Immature natural killer cell (primary cell): ENCODE data around the gene HAUS5. TPM values are rescaled to one million over a fixed set of nuclear protein-coding genes. Genes with fewer than 3 reads are reported as not detected.
"Not testable (repeated sequence)": the region's sequence is repeated elsewhere in the genome, so short reads cannot be mapped to it uniquely, and the experiment has no call there.

Experiments used
- DNase-seq, 3 donors: peaks; one replicate each; pipeline ENCODE4 v3.0.0; 2022; ENCODE audit warnings: mixed read lengths in 1 of 3
- H3K27ac Mint-ChIP-seq, 6 donors: one replicate each; pipeline ENCODE4 v1.8.0; 2020; ENCODE audit warnings: mixed read lengths in 6 of 6, mild to moderate bottlenecking in 5 of 6, inconsistent platforms in 4 of 6, moderate library complexity in 3 of 6
- H3K27me3 Mint-ChIP-seq, 3 donors: one replicate each; pipeline ENCODE4 v1.8.0; 2020 to 2021; ENCODE audit warnings: low read depth in 3 of 3, mild to moderate bottlenecking in 3 of 3, mixed read lengths in 3 of 3, moderate library complexity in 3 of 3, inconsistent platforms in 1 of 3
- H3K36me3 Mint-ChIP-seq, 3 donors: one replicate each; pipeline ENCODE4 v1.8.0; 2020; ENCODE audit warnings: mixed read lengths in 3 of 3, inconsistent platforms in 2 of 3, mild to moderate bottlenecking in 2 of 3
- H3K4me1 Mint-ChIP-seq, 2 donors: one replicate each; pipeline ENCODE4 v1.8.0; 2020; ENCODE audit warnings: inconsistent platforms in 2 of 2, mild to moderate bottlenecking in 2 of 2, mixed read lengths in 2 of 2, moderate library complexity in 1 of 2
- H3K4me3 Mint-ChIP-seq, 5 donors: one replicate each; pipeline ENCODE4 v1.8.0; 2020; ENCODE audit warnings: mild to moderate bottlenecking in 5 of 5, mixed read lengths in 5 of 5, inconsistent platforms in 3 of 5, moderate library complexity in 3 of 5
- H3K9me3 Mint-ChIP-seq, 6 donors: one replicate each; pipeline ENCODE4 v1.8.0; 2020; ENCODE audit warnings: mild to moderate bottlenecking in 6 of 6, mixed read lengths in 6 of 6, inconsistent platforms in 4 of 6, moderate library complexity in 3 of 6
- polyA plus RNA-seq, 3 donors: library from polyadenylated mRNA; unstranded; fragments of 300-500 nt; fragmentation: Illumina TruSeq; gene quantifications; one replicate each; pipeline ENCODE4 v1.2.3, GENCODE V29; 2021

Gene HAUS5
- polyA plus RNA-seq, 3 donors from 2014 or later: 0.98 to 7.5 (median 6.0) TPM

DNA sequence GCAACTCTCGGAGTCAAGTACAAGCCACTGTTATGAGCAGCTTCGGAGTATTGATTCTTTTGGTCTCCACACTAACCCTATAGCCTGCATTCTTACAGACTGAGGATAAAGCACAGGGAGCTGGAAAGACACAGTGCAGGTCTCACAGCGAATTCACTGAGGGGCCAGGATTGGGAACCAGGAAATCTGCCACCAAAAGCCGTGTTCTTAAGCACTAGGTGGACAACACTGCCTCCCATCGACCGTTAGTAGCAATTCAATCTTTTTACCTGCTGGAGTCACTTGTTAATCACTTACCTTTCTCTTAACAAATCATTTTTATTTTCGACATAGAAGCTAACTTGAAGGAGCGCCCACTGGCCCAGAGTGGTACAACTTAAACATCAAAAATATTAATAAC, 20.3 kb upstream of the HAUS5 start:
- Mint-ChIP-seq H3K9me3 (no peaks in the 10 kb centered on the region), H3K27ac (no peak overlapping the region), H3K36me3 (no peaks in the 10 kb centered on the region), H3K4me1 (no peaks in the 10 kb centered on the region), H3K27me3 (peaks cover 2 to 4% (median 2%) of the 10 kb centered on the region in 3 donors), H3K4me3 (no peak overlapping the region)
- peak in 2 of 3 donors; percentile 12 to 23 for DNase-seq

DNA sequence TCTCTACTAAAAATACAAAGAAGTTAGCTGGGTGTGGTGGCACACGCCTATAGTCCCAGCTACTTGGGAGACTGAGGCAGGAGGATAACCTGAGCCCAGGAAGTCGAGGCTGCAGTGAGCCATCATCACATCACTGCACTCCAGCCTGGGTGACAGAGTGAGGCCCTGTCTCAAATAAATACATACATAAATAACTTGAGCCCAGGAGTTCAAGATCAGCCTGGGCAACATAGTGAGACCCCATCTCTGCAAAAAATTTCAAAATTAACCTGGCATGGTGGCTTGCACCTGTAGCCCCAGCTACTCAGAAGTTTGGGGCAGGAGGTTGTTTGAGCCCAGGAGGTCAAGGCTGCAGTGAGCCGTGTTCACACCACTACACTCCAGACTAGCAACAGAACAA, 17.5 kb upstream of the HAUS5 start:
- not testable (repeated sequence) for H3K27ac Mint-ChIP-seq, H3K27me3 Mint-ChIP-seq, H3K4me3 Mint-ChIP-seq, H3K36me3 Mint-ChIP-seq, DNase-seq, H3K4me1 Mint-ChIP-seq, H3K9me3 Mint-ChIP-seq

DNA sequence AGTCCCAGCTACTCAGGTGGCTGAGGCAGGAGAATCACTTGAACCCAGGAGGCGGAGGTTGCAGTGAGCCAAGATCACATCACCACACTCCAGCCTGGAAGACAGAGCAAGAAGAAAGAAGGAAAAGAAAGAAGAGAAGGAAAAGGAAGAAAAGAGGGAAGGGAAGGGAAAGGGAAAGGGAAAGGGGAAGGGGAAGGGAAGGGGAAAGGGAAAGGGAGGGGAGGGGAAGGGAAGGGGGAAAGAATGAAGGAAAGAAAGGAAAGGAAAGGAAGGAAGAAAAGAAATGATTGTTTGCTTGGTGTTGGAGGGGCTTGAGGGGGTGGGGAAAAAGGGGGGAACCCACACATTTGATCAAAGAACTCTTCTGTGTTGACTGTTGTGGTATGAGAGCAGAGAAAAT, 16.6 kb upstream of the HAUS5 start:
- no peak overlapping the region for H3K4me3 Mint-ChIP-seq
- H3K36me3 Mint-ChIP-seq: no peaks in the 10 kb centered on the region
- no peaks in the 10 kb centered on the region for H3K4me1 Mint-ChIP-seq
- H3K27me3 Mint-ChIP-seq: peaks cover 2 to 11% (median 6%) of the 10 kb centered on the region in 3 donors
- no peak overlapping the region for H3K27ac Mint-ChIP-seq
- DNase-seq: no peak
- H3K9me3 Mint-ChIP-seq: no peaks in the 10 kb centered on the region

DNA sequence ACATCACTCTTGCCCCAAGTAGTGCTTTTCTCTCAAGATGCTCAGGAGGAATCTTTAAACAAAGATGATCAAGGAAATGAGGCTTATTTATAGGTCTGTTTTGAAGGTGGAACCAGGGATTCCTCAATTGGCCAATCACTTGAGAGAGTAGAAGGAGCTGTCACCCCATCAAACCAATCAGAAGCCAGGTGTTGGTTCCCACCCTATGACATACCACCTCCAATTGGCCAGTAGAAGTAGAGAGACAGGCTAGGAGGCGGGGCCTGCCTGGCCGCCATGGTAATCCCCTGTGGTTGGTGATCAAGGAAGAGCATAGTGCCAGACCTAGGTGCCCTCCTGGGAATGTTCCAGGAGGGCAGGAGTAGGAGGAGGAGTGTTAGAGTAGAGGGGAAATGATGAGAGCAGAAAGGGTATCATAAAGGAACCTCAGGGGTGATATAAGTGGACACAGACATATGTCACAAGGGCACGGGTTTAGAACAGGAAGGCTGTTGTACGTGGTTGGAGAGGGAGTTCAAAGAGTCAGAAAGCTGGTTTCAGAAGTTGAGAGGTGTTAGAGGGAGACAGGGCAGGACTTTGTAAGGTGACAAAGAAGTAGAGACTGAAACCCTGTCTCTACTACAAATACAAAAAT, 16.1 kb upstream of the HAUS5 start:
- H3K9me3 Mint-ChIP-seq: no peaks in the 10 kb centered on the region
- no peaks in the 10 kb centered on the region for H3K36me3 Mint-ChIP-seq
- peak in 1 of 3 donors; percentile 12 for DNase-seq
- H3K27ac Mint-ChIP-seq: peak overlapping the region in 1 of 6 donors; percentile 6
- H3K4me1 Mint-ChIP-seq: no peaks in the 10 kb centered on the region
- H3K27me3 Mint-ChIP-seq: peaks cover 2 to 11% (median 6%) of the 10 kb centered on the region in 3 donors
- no peak overlapping the region for H3K4me3 Mint-ChIP-seq

DNA sequence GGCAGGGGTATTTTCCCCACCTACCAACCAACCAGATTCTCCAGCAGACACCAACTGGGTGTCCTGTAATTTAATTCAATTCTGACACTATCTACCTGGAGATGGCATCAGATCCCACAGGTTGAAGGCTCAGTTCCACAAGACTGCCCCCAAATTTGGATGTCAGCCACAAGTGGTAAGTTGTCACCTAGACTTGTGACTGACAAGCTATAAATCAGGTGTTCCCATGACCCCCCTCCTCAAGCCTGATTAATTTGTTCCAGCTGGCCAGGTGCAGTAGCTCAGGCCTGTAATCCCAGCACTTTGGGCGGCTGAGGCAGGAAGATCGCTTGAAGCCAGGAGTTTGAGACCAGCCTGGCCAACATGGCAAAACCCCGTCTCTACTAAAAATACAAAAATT, 10.6 kb upstream of the HAUS5 start:
- H3K36me3 Mint-ChIP-seq: peaks cover 0 to 4% (median 0%) of the 10 kb centered on the region in 3 donors
- no peak for DNase-seq
- no peak overlapping the region for H3K4me3 Mint-ChIP-seq
- no peaks in the 10 kb centered on the region for H3K9me3 Mint-ChIP-seq
- H3K27me3 Mint-ChIP-seq: peaks cover under 1 to 12% (median 9%) of the 10 kb centered on the region in 3 donors
- H3K4me1 Mint-ChIP-seq: no peaks in the 10 kb centered on the region
- H3K27ac Mint-ChIP-seq: no peak overlapping the region

DNA sequence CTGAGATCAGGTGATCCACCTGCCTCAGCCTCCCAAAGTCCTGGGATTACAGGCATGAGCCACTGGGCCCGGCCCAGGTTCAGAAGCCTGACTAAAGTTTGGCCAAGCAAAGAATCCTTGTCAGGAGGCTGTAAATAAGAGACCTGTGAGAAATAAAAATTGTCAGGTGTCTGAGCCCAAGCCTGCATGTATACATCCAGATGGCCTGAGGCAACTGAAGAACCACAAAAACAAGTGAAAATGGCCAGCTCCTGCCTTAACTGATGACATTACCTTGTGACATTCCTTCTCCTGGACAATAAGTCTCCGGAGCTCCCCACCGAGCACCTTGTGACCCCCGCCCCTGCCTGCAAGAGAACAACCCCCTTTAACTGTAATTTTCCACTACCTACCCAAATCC, 8.1 kb upstream of the HAUS5 start:
- not testable (repeated sequence) for H3K4me1 Mint-ChIP-seq, H3K4me3 Mint-ChIP-seq, DNase-seq, H3K36me3 Mint-ChIP-seq, H3K27ac Mint-ChIP-seq, H3K9me3 Mint-ChIP-seq
- peaks cover 1 to 10% (median 8%) of the 10 kb centered on the region in 3 donors for H3K27me3 Mint-ChIP-seq

DNA sequence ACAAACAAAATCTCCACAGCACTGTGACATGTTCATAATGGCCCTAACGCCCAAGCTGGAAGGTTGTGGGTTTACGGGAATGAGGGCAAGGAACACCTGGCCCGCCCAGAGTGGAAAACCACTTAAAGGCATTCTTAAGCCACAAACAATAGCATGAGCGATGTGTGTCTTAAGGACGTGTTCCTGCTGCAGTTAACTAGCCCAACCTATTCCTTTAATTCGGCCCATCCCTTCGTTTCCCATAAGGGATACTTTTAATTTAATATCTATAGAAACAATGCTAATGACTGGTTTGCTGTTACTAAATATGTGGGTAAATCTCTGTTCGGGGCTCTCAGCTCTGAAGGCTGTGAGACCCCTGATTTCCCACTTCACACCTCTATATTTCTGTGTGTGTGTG, 5.4 kb upstream of the HAUS5 start:
- H3K4me1 Mint-ChIP-seq, H3K27ac Mint-ChIP-seq, DNase-seq, H3K9me3 Mint-ChIP-seq, H3K36me3 Mint-ChIP-seq, H3K4me3 Mint-ChIP-seq, H3K27me3 Mint-ChIP-seq: not testable (repeated sequence)

DNA sequence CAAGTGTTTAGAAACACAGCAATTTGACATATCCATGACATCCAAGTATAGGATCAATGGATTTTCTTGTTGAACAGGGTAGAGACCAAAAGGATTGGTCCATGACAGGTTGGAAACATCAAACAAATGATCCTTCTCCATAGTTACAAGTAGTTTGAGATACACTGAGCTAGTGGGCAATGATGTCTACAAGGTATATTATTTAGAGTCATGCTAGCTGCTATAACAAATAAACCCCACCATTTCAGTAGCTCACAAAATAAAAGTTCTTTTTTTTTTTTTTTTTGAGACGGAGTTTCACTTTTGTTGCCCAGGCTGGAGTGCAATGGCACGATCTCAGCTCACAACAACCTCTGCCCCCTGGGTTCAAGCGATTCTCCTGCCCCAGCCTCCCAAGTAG, 4.9 kb upstream of the HAUS5 start:
- Mint-ChIP-seq H3K9me3 (peaks cover 0 to 6% (median 2%) of the 10 kb centered on the region in 6 donors), H3K36me3 (peaks cover 0 to 4% (median 0%) of the 10 kb centered on the region in 3 donors), H3K27me3 (peaks cover 6 to 9% (median 6%) of the 10 kb centered on the region in 3 donors), H3K27ac (no peak overlapping the region), H3K4me3 (no peak overlapping the region), H3K4me1 (peaks cover 7 to 11% of the 10 kb centered on the region in 2 donors)
- no peak for DNase-seq

DNA sequence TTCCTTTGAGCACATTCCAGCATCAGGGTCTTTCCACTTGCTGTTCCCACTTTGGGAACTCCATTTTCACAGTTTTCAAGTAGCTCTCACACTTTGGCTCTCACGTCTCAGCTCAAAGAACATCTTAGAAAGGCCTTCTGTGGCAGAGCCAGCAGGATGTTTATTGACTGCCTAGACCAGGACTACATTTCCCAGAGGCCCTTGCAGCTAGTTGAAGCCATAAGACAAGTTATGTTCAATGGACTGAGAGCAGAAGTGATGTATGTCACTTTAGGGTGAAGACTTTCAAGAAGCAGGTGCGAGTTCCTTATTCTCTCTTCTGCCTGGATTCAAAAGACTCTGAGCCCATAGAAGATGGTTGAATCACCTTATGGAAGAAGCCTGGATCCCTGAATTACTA, 4.3 kb upstream of the HAUS5 start:
- Mint-ChIP-seq H3K27me3 (peaks cover 6 to 7% (median 6%) of the 10 kb centered on the region in 3 donors), H3K36me3 (peaks cover 0 to 3% (median 0%) of the 10 kb centered on the region in 3 donors), H3K9me3 (peaks cover 0 to 6% (median 2%) of the 10 kb centered on the region in 6 donors), H3K4me3 (no peak overlapping the region), H3K27ac (no peak overlapping the region), H3K4me1 (peaks cover 12% of the 10 kb centered on the region in 2 donors)
- DNase-seq: no peak

DNA sequence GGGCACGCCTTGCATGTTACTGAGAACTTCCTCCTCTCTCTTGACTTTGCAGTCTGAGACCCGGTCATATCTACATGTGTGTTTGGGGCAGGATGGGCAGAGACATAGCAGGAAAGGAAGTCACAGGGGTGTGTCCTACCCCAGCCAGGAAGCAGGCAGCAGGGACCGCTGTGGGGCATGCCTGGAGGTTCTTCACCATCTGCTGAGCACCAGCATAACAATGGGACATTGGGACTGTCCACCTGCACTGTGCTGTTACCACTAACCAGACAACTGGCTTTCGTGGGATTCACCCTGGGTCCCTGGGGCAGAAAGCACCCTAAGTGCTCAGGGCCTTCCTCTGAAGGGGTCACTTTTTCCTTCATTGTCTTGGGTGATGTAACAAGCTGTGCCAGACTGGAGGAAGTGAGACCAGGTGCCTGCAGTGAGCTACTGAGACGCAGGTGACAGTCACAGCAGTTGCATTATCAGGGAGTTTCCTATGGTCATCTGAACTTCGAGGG, 2.6 kb upstream of the HAUS5 start:
- DNase-seq: no peak
- H3K4me3 Mint-ChIP-seq: no peak overlapping the region
- peaks cover 3 to 6% (median 6%) of the 10 kb centered on the region in 3 donors for H3K27me3 Mint-ChIP-seq

DNA sequence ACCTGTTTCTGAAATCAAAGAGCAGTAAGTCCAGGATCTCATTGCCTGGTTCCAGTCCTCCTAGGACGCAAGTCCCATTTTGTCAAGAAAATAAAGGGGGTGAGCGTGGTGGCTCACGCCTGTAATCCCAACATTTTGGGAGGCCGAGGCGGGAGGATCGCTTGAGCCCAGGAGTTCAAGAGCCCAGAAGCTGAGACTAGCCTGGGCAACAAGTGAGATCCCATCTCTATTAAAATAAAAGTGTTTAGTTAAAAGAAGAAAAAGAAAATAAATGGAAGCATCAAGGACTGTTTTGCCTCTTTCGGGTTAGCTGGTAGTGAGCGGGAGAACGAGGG, 344 bp upstream of the HAUS5 start:
- H3K4me3 Mint-ChIP-seq: peak overlapping the region; percentile 83 to 92 (median 87)
- peaks cover 3 to 6% (median 3%) of the 10 kb centered on the region in 3 donors for H3K27me3 Mint-ChIP-seq
- H3K27ac Mint-ChIP-seq: peak overlapping the region; percentile 64 to 89 (median 88)
- peaks cover 12 to 17% of the 10 kb centered on the region in 2 donors for H3K4me1 Mint-ChIP-seq
- peaks cover 5 to 8% (median 7%) of the 10 kb centered on the region in 3 donors for H3K36me3 Mint-ChIP-seq
- no peak for DNase-seq
- H3K9me3 Mint-ChIP-seq: peaks cover 0 to 6% (median 2%) of the 10 kb centered on the region in 6 donors

More for the DNA sequence above, 2.6 kb upstream of the HAUS5 start:
- Mint-ChIP-seq H3K27ac (no peak overlapping the region), H3K9me3 (peaks cover 0 to 6% (median 2%) of the 10 kb centered on the region in 6 donors), H3K4me1 (peaks cover 12 to 17% of the 10 kb centered on the region in 2 donors), H3K36me3 (peaks cover 0 to 4% (median 0%) of the 10 kb centered on the region in 3 donors)

DNA sequence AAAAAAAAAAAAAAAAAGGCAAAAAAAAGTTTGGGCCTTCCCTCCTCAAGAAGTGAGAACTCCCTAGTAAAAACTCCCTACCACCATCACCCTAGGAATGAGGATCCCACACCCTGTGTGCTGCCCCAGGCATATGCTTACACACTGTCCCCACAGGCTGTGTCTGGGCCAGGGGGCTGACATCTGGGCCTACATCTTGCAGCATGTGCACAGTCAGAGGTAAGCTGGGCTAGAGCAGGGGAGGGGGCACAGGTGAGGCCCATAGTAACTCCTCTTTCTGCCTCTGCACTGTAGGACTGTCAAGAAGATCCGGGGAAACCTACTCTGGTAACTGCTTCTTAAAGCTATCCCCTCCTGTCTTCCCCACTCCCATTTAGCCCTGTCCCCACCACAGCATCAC, 1.0 kb downstream of the HAUS5 start:
- Mint-ChIP-seq H3K9me3 (peaks cover 0 to under 1% (median 0%) of the 10 kb centered on the region in 6 donors), H3K36me3 (peaks cover 5 to 8% (median 7%) of the 10 kb centered on the region in 3 donors), H3K4me3 (peak overlapping the region; percentile 71 to 89 (median 86)), H3K4me1 (peaks cover 12 to 17% of the 10 kb centered on the region in 2 donors), H3K27ac (peak overlapping the region in 4 of 6 donors; percentile 79 to 88 (median 82)), H3K27me3 (peaks cover 3 to 6% (median 4%) of the 10 kb centered on the region in 3 donors)
- DNase-seq: no peak

DNA sequence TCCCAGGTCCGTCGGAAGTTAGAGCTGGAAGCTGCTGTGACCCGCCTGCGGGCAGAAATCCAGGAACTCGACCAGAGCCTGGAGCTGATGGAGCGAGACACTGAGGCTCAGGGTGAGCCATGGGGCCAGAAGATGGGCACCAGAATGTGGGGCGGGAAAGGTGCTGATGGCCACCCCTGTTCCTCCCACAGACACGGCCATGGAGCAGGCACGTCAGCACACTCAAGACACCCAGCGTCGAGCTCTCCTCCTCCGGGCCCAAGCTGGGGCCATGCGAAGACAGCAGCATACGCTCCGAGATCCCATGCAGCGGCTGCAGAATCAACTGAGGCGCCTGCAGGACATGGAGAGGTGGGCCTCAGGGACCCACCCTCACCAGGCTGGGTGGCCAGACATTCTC, 2.5 kb downstream of the HAUS5 start:
- Mint-ChIP-seq H3K4me3 (no peak overlapping the region), H3K9me3 (no peaks in the 10 kb centered on the region), H3K27me3 (peaks cover 3 to 4% (median 4%) of the 10 kb centered on the region in 3 donors), H3K4me1 (peaks cover 12 to 17% of the 10 kb centered on the region in 2 donors), H3K27ac (peak overlapping the region in 1 of 6 donors; percentile 5), H3K36me3 (peaks cover 5 to 8% (median 7%) of the 10 kb centered on the region in 3 donors)
- DNase-seq: no peak

DNA sequence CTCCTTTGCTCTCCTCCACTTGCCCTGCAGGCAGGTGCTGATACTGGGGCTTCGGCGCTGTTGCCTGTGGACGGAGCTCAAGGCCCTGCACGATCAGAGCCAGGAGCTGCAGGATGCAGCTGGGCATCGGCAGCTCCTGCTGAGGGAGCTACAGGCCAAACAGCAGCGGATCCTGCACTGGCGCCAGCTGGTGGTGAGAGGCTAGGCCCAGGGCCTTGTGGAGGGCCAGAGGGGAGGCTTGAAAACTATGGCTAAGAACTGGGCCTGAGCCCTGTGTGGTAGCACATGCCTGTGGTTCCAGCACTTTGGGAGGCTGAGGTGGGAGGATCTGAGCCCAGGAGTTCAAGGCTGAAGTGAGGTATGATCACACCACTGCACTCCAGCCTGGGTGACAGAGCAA, 6.3 kb downstream of the HAUS5 start:
- no peak overlapping the region for H3K27ac Mint-ChIP-seq

More for the DNA sequence above, 6.3 kb downstream of the HAUS5 start:
- no peak for DNase-seq
- Mint-ChIP-seq H3K4me1 (peaks cover 0 to under 1% of the 10 kb centered on the region in 2 donors), H3K36me3 (peaks cover 5 to 21% (median 14%) of the 10 kb centered on the region in 3 donors), H3K27me3 (peaks cover 0 to 1% (median 0%) of the 10 kb centered on the region in 3 donors), H3K9me3 (no peaks in the 10 kb centered on the region), H3K4me3 (no peak overlapping the region)
